KMS-11 (cell line): Measurements from ENCODE around the gene CYSRT1.

Experiments used
- H2AFZ ChIP-seq: fragments of 200-600 bp; sonication (generic); 2 replicates; pipeline ENCODE4 v1.6.1; 2016; ENCODE audit warnings: antibody characterized with exemption, mixed run types, low read depth
- H3K27ac ChIP-seq: fragments of 200-600 bp; sonication (generic); 2 replicates; pipeline ENCODE4 v1.6.1; 2016; ENCODE audit warnings: mild to moderate bottlenecking, mixed run types
- H3K27me3 ChIP-seq: fragments of 200-600 bp; sonication (generic); 2 replicates; pipeline ENCODE4 v1.6.1; 2017; ENCODE audit warnings: mild to moderate bottlenecking, low read depth, mixed run types, moderate library complexity; ENCODE audit not compliant: insufficient read depth
- H3K36me3 ChIP-seq: fragments of 200-600 bp; sonication (generic); 2 replicates; pipeline ENCODE4 v1.6.1; 2017; ENCODE audit warnings: mild to moderate bottlenecking, mixed run types; ENCODE audit not compliant: insufficient read depth
- H3K4me1 ChIP-seq: fragments of 200-600 bp; sonication (generic); 2 replicates; pipeline ENCODE4 v1.6.1; 2016; ENCODE audit warnings: mild to moderate bottlenecking, low read depth, mixed run types; ENCODE audit not compliant: poor library complexity, severe bottlenecking
- H3K4me2 ChIP-seq: fragments of 200-600 bp; sonication (generic); 2 replicates; pipeline ENCODE4 v1.7.0; 2016; ENCODE audit warnings: mild to moderate bottlenecking, mixed run types
- H3K4me3 ChIP-seq: fragments of 200-600 bp; sonication (generic); IDR thresholded peaks from 2 replicates; pipeline ENCODE4 v1.6.1; 2017; ENCODE audit warnings: low read depth, low read length, mixed read lengths; ENCODE audit not compliant: insufficient read depth
- H3K79me2 ChIP-seq: fragments of 200-600 bp; sonication (generic); 2 replicates; pipeline ENCODE4 v1.6.1; 2016; ENCODE audit warnings: low read depth, mixed run types; ENCODE audit not compliant: insufficient read depth
- H3K9ac ChIP-seq: fragments of 200-600 bp; sonication (generic); 2 replicates; pipeline ENCODE4 v1.6.1; 2016; ENCODE audit warnings: mild to moderate bottlenecking, mixed run types
- H4K20me1 ChIP-seq: fragments of 200-600 bp; sonication (generic); 2 replicates; pipeline ENCODE4 v1.6.1; 2016; ENCODE audit warnings: mild to moderate bottlenecking, mixed run types; ENCODE audit not compliant: insufficient read depth
- TF ChIP-seq, protein P1 (sequence below): fragments of 200-600 bp; sonication (generic); conservative IDR thresholded peaks from 2 replicates; pipeline ENCODE4 v1.6.1; 2017; ENCODE audit warnings: low read depth, mild to moderate bottlenecking, antibody characterized with exemption, low read length, moderate library complexity, mixed read lengths

CYSRT1 gene

DNA sequence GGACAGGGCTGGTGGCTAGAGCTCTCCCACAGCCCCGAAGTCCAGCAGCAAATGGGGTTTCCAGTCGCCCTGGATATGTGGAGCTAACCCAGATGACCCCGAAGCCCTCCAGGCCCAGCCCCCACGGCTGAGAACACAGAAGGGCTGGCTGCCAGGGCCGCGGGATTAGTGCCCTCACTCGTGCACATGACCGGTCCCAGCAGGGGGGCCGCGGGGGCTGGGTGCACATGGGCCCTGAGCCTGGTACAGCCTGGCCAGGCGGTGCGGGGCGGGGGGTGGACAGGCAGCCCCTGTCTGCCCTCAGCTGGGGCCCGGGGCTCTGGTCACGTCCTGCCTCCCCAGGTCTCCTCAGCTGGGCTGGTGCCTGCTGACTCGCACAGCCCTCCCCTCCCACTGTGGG lies 30.6 kb upstream of the CYSRT1 start:
- Histone ChIP-seq H3K4me1 (peaks cover 11% of the 10 kb centered on the region), H3K27ac (no peak overlapping the region), H4K20me1 (no peaks in the 10 kb centered on the region), H3K27me3 (no peaks in the 10 kb centered on the region), H3K4me2 (no peak overlapping the region), H3K36me3 (no peaks in the 10 kb centered on the region), H3K4me3 (no peak overlapping the region), H3K79me2 (peaks cover 10% of the 10 kb centered on the region; the same call in 1 of the 2 replicates), H3K9ac (no peak overlapping the region), H2AFZ (no peak overlapping the region)
- TF ChIP-seq, protein P1, sequence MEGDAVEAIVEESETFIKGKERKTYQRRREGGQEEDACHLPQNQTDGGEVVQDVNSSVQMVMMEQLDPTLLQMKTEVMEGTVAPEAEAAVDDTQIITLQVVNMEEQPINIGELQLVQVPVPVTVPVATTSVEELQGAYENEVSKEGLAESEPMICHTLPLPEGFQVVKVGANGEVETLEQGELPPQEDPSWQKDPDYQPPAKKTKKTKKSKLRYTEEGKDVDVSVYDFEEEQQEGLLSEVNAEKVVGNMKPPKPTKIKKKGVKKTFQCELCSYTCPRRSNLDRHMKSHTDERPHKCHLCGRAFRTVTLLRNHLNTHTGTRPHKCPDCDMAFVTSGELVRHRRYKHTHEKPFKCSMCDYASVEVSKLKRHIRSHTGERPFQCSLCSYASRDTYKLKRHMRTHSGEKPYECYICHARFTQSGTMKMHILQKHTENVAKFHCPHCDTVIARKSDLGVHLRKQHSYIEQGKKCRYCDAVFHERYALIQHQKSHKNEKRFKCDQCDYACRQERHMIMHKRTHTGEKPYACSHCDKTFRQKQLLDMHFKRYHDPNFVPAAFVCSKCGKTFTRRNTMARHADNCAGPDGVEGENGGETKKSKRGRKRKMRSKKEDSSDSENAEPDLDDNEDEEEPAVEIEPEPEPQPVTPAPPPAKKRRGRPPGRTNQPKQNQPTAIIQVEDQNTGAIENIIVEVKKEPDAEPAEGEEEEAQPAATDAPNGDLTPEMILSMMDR, result no peak

DNA sequence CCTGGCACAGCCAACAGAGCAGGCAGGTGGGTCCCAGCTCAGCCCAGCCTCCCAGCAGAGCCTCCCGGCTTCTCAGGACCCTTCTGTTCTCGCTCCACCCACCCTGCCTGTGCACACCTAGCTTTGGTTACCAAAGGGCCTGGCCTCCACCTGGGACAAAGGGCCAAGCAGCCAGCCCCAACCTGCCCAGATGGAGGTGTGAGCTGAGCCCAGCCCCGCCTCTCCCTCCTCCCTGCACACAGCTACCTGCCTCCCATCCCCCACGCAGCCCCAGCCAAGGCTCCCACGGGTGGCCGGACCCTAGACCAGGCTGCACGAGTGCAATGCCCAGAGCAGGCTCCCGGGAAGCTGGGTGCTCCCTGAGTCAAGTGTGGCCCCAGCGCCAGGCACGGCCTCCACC lies 30.1 kb upstream of the CYSRT1 start:
- no peak overlapping the region for H3K4me3 ChIP-seq
- no peak overlapping the region for H3K9ac ChIP-seq
- no peaks in the 10 kb centered on the region for H3K27me3 ChIP-seq
- no peak overlapping the region for H3K4me2 ChIP-seq
- H2AFZ ChIP-seq, result no peak overlapping the region
- H3K4me1 ChIP-seq, result peaks cover 13% of the 10 kb centered on the region
- no peaks in the 10 kb centered on the region for H3K36me3 ChIP-seq
- no peaks in the 10 kb centered on the region for H4K20me1 ChIP-seq
- no peak overlapping the region for H3K27ac ChIP-seq
- TF ChIP-seq, protein P1, result no peak
- H3K79me2 ChIP-seq, result peaks cover 6% of the 10 kb centered on the region; the same call in 1 of the 2 replicates

DNA sequence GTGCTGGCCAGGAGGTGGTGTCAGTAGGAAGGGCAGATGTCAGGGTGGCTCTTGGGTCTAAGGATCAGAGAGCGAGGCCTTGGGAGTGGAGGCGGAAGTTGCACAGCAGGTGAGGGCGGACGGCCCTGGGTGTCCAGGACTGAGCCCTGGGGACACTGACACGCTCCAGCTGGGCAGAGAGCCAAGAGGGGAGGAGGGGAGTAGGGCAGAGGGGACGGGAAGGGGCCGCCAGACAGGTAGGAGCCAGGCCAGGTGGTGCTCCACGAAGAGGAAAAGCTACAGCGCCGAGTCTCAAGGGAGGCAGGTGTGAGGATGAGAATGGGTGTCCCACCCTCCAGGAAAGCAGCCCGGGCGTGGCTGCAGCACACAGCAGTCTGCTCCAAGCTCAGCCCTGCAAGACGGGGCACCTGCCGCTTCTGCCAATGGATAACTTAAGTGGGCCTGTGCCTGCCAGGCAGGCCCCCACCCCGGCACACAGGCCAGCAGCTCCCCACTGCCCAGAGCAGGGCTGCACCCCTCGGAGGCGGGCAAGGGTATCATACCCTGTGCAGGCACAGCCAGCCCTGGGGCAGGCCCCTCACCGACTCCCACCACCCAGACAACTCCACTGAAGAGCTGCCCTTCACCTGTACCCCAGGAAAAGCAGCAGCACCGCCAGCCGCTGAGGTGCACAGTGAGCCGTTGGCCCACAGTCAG lies 29.3 kb upstream of the CYSRT1 start:
- no peaks in the 10 kb centered on the region for H3K27me3 ChIP-seq
- no peak overlapping the region for H3K4me3 ChIP-seq
- H3K27ac ChIP-seq, result no peak overlapping the region
- peaks cover 5% of the 10 kb centered on the region for H3K4me1 ChIP-seq
- no peak overlapping the region for H3K4me2 ChIP-seq
- H4K20me1 ChIP-seq, result no peaks in the 10 kb centered on the region
- no peak overlapping the region for H3K9ac ChIP-seq
- no peaks in the 10 kb centered on the region for H3K79me2 ChIP-seq
- no peak overlapping the region for H2AFZ ChIP-seq
- H3K36me3 ChIP-seq, result no peaks in the 10 kb centered on the region
- TF ChIP-seq, protein P1, result no peak

DNA sequence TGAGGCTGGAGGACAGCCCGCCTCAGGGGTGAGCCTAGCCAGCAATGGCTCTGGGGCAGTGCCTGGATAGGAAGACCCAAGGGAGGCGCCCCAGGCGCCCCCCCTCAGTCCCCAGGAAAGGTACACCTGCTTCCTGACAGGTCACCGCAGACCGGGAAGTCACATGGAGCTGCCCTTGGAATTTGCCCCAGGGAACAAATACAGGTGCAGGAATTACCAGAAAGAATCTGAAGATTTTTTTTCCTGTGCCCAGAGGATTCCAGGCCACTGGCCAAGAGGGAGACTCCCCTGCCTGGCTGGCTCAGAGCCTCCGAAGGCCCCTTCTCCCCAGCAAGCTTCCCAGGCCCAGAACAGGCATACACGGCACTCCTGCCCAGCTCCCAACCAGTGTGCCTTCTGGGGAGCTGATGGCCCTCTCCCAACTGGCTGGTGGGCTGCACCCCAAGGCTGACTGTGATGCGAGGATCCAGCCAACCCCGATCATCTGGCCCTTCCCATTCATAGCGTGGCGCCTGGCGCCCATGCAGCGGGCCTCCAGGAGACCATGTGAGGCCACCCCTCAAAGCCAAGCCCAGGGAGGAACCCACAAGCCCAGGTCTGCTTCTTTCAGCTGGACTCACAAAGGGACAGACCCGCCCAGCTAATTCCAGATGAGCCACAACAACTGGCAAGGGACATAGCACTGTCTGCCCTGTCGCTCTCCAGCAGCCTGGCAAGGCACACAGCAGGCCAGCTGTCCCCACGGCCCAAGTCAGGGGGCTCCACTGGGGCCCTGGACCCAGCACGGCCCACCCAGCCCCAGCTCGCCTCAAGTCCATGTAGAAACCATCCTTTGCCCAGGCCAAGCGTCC lies 26.7 kb upstream of the CYSRT1 start:
- 0 out of 2 replicates have a peak, but pooled peaks cover 11% of the 10 kb centered on the region for H3K79me2 ChIP-seq
- H3K9ac ChIP-seq, result no peak overlapping the region
- TF ChIP-seq, protein P1, result no peak
- peaks cover 15% of the 10 kb centered on the region for H3K4me1 ChIP-seq
- no peaks in the 10 kb centered on the region for H4K20me1 ChIP-seq
- no peaks in the 10 kb centered on the region for H3K27me3 ChIP-seq
- H3K4me2 ChIP-seq, result no peak overlapping the region
- H3K36me3 ChIP-seq, result no peaks in the 10 kb centered on the region
- no peak overlapping the region for H3K4me3 ChIP-seq
- no peak overlapping the region for H3K27ac ChIP-seq
- no peak overlapping the region for H2AFZ ChIP-seq
